Measurements from ENCODE around the gene ART3. TPM values are rescaled to one million over a fixed set of nuclear protein-coding genes. Genes with fewer than 3 reads are reported as not detected.

The ART3 gene
- total and polyA plus RNA-seq, 9 of the 15 experiments (the other 6 are each of a cell fraction or from before 2014, with no cell fraction given): 0.69 to 1.4 (median 1.1) TPM; not detected in 1

GRCh38 chr4:76127754-76128153, 53.2 kb downstream of the ART3 start:
- Histone ChIP-seq H2AFZ (ENCODE audit: low read depth, low read length) (no peak overlapping the region), H3K27ac (ENCODE audit: extremely low read depth, low read depth, low read length) (no peak overlapping the region), H4K20me1 (replicated peaks; ENCODE audit: control insufficient read depth, insufficient read depth, low read length) (no peaks in the 10 kb centered on the region), H3K9me3 (replicated peaks; ENCODE audit: control insufficient read depth, insufficient read depth, low read depth, low read length) (no peaks in the 10 kb centered on the region), H3K9ac (ENCODE audit: insufficient read depth in 1 of 2, low read depth in 2 of 2, low read length in 2 of 2) (no peak overlapping the region), H3K4me1 (replicated peaks in 1 of 2; ENCODE audit: control insufficient read depth in 2 of 2, insufficient read depth in 2 of 2, low read length in 2 of 2) (no peaks in the 10 kb centered on the region), H3K9me1 (ENCODE audit: control insufficient read depth, insufficient read depth, low read length) (no peaks in the 10 kb centered on the region), H3K4me3 (no peak overlapping the region), H3K36me3 (ENCODE audit: control insufficient read depth, insufficient read depth, low read length) (peaks cover 89% of the 10 kb centered on the region), H3K79me2 (ENCODE audit: control insufficient read depth, insufficient read depth, low read length) (peaks cover 14% of the 10 kb centered on the region; the same call in 2 of the 3 replicates), H3K27me3 (ENCODE audit: control insufficient read depth in 2 of 2, insufficient read depth in 2 of 2, low read length in 2 of 2) (no peaks in the 10 kb centered on the region), H3K4me2 (ENCODE audit: insufficient read depth, low read length) (no peak overlapping the region)
- TF ChIP-seq MTA3 (IDR thresholded peaks at IDR 0.05; ENCODE audit: borderline replicate concordance): no peak
- TF ChIP-seq CBFB (CRISPR knock-in tag; IDR thresholded peaks at IDR 0.05): no peak
- TF ChIP-seq CREB1 (IDR thresholded peaks at IDR 0.05): no peak
- no peak for TF ChIP-seq CREB1 (CRISPR knock-in tag; IDR thresholded peaks at IDR 0.05)
- no peak for TF ChIP-seq NBN (IDR thresholded peaks at IDR 0.05; ENCODE audit: low read depth)
- TF ChIP-seq ZNF436 (CRISPR knock-in tag; IDR thresholded peaks at IDR 0.05): no peak
- TF ChIP-seq ZNF280A (IDR thresholded peaks at IDR 0.05; ENCODE audit: low read depth, partially characterized antibody): no peak
- TF ChIP-seq ESRRA (IDR thresholded peaks at IDR 0.05; ENCODE audit: borderline replicate concordance, low read depth): no peak
- TF ChIP-seq BCOR (IDR thresholded peaks at IDR 0.05): no peak
- no peak for TF ChIP-seq FOXJ2 (tag; IDR thresholded peaks at IDR 0.05)
- 94% methylated on average over 3 of the region's 3 CpGs for WGBS (ENCODE audit: insufficient coverage, low coverage, missing lambda C conversion rate)
- CTCF ChIA-PET (ENCODE audit: low intra/inter-chr PET ratio): no interaction called here
- FAIRE-seq (no peak), ATAC-seq (no peak), DNase-seq (ENCODE audit: extremely low read depth in 1 of 4, low spot score in 3 of 4) (no peak)
- POLR2A ChIA-PET: no interaction called here
- in situ Hi-C loops (cut with MboI) (no loop called here), intact Hi-C loops (cut with micrococcal nuclease) (no loop called here)
- BruUV-seq (replicated peaks): no TSS peak
